ENCODE results near the gene DYNLT4. TPM values are rescaled to one million over a fixed set of nuclear protein-coding genes. Genes with fewer than 3 reads are reported as not detected.
A peak's percentile ranks its signal among the peaks of the same experiment; 100 is the strongest.
"Not testable (repeated sequence)": the region's sequence is repeated elsewhere in the genome, so short reads cannot be mapped to it uniquely, and the experiment has no call there.

Gene DYNLT4
- total RNA-seq, 2 experiments from 2014 or later: 1.8 to 2.3 TPM

- Mint-ChIP-seq H3K4me3 (no peak overlapping the region), H3K9me3 (ENCODE audit: insufficient read depth) (no peaks in the 10 kb centered on the region), H3K4me1 (ENCODE audit: low read depth) (peaks cover 10% of the 10 kb centered on the region), H3K36me3 (ENCODE audit: low read depth) (no peaks in the 10 kb centered on the region), H3K27me3 (ENCODE audit: low read depth) (no peaks in the 10 kb centered on the region), H3K27ac (no peak overlapping the region)
- ATAC-seq (no peak), DNase-seq (no peak)
- ChIA-PET POLR2A (interaction anchor here (0.9 to 16.3 kb wide), 5 partner anchors 8 to 100 kb away, joined by 3 to 564 read pairs (median 5); partner anchors contain the start of genes PLK3 and RNU5D-1), CTCF (interaction anchor here (1.1 to 2.2 kb wide), 2 partner anchors 8 to 34 kb away, joined by 4 to 9 read pairs; no protein-coding TSS in a partner anchor)
Observed at GRCh38 chr1:44827197-44828002, 20.2 kb upstream of the DYNLT4 start.

- no peak for DNase-seq
- Mint-ChIP-seq H3K36me3 (ENCODE audit: low read depth) (no peaks in the 10 kb centered on the region), H3K27ac (no peak overlapping the region), H3K27me3 (ENCODE audit: low read depth) (no peaks in the 10 kb centered on the region), H3K4me1 (ENCODE audit: low read depth) (peaks cover 15% of the 10 kb centered on the region), H3K9me3 (ENCODE audit: insufficient read depth) (no peaks in the 10 kb centered on the region), H3K4me3 (no peak overlapping the region)
- POLR2A ChIA-PET: interaction anchor here (0.9 to 16.3 kb wide), 5 partner anchors 7 to 99 kb away, joined by 3 to 564 read pairs (median 5); partner anchors contain the start of genes PLK3 and RNU5D-1
- ATAC-seq: no peak
- CTCF ChIA-PET: interaction anchor here (1.1 to 2.2 kb wide), 2 partner anchors 9 to 33 kb away, joined by 4 to 9 read pairs; no protein-coding TSS in a partner anchor
Observed at GRCh38 chr1:44826375-44827196, 19.4 kb upstream of the DYNLT4 start.

- ChIA-PET CTCF (interaction anchor here (1.6 kb wide), 1 partner anchor 13 kb away, joined by 3 read pairs; no protein-coding TSS in a partner anchor), POLR2A (interaction anchor here (0.6 to 16.3 kb wide), 4 partner anchors 20 to 97 kb away, joined by 3 to 713 read pairs (median 284); partner anchors contain the start of genes BEST4, BTBD19, DYNLT4 and PLK3)
- not testable (repeated sequence) for H3K36me3 Mint-ChIP-seq (ENCODE audit: low read depth); H3K27me3 Mint-ChIP-seq (ENCODE audit: low read depth); H3K27ac Mint-ChIP-seq; H3K4me3 Mint-ChIP-seq; DNase-seq; H3K9me3 Mint-ChIP-seq (ENCODE audit: insufficient read depth); ATAC-seq
- H3K4me1 Mint-ChIP-seq (ENCODE audit: low read depth): peaks cover 33% of the 10 kb centered on the region
Observed at GRCh38 chr1:44824392-44824791, 17.2 kb upstream of the DYNLT4 start.

GRCh38 chr1:44822981-44823451 lies 15.9 kb upstream of the DYNLT4 start:
- ATAC-seq (no peak), DNase-seq (no peak)
- no peaks in the 10 kb centered on the region for H3K36me3 Mint-ChIP-seq (ENCODE audit: low read depth)
- peaks cover 43% of the 10 kb centered on the region for H3K4me1 Mint-ChIP-seq (ENCODE audit: low read depth)
- ChIA-PET CTCF (interaction anchor here (1.6 to 2.8 kb wide), 4 partner anchors 23 to 189 kb away, joined by 5 to 10 read pairs (median 8); partner anchors contain the start of genes HECTD3, PLK3 and UROD), POLR2A (interaction anchor here (1.0 to 16.3 kb wide), 5 partner anchors 19 to 188 kb away, joined by 3 to 713 read pairs (median 115); partner anchors contain the start of genes BEST4, BTBD19, DYNLT4 and HECTD3)
- no peak overlapping the region for H3K4me3 Mint-ChIP-seq
- no peaks in the 10 kb centered on the region for H3K27me3 Mint-ChIP-seq (ENCODE audit: low read depth)
- H3K9me3 Mint-ChIP-seq (ENCODE audit: insufficient read depth): no peaks in the 10 kb centered on the region
- H3K27ac Mint-ChIP-seq: peak overlapping the region; percentile 30

- DNase-seq (no peak), ATAC-seq (no peak)
- Mint-ChIP-seq H3K9me3 (ENCODE audit: insufficient read depth) (no peaks in the 10 kb centered on the region), H3K4me1 (ENCODE audit: low read depth) (peaks cover 48% of the 10 kb centered on the region), H3K36me3 (ENCODE audit: low read depth) (no peaks in the 10 kb centered on the region), H3K27me3 (ENCODE audit: low read depth) (no peaks in the 10 kb centered on the region), H3K27ac (no peak overlapping the region), H3K4me3 (no peak overlapping the region)
- ChIA-PET CTCF (interaction anchor here (0.8 to 2.8 kb wide), 9 partner anchors 9 to 481 kb away, joined by 3 to 10 read pairs (median 5); partner anchors contain the start of genes HECTD3, PLK3 and UROD), POLR2A (interaction anchor here (0.6 to 16.3 kb wide), 7 partner anchors 8 to 189 kb away, joined by 5 to 713 read pairs (median 40); partner anchors contain the start of genes BEST4, BTBD19, DYNLT4 and HECTD3)
Observed at GRCh38 chr1:44822131-44822701, 15.1 kb upstream of the DYNLT4 start.

- Mint-ChIP-seq H3K9me3 (ENCODE audit: insufficient read depth) (no peaks in the 10 kb centered on the region), H3K27me3 (ENCODE audit: low read depth) (no peaks in the 10 kb centered on the region), H3K36me3 (ENCODE audit: low read depth) (no peaks in the 10 kb centered on the region), H3K4me3 (peak overlapping the region; percentile 92), H3K27ac (peak overlapping the region; percentile 100), H3K4me1 (ENCODE audit: low read depth) (peaks cover 47% of the 10 kb centered on the region)
- DNase-seq (no peak), ATAC-seq (no peak)
- ChIA-PET POLR2A (interaction anchor here (0.6 to 16.3 kb wide), 11 partner anchors 8 to 190 kb away, joined by 4 to 713 read pairs (median 31); partner anchors contain the start of genes BEST4, BTBD19, DYNLT4 and HECTD3), CTCF (interaction anchor here (1.0 to 4.8 kb wide), 10 partner anchors 10 to 191 kb away, joined by 3 to 46 read pairs (median 6); partner anchors contain the start of genes HECTD3, PLK3 and UROD)
Observed at GRCh38 chr1:44821240-44821715, 14.1 kb upstream of the DYNLT4 start.

GRCh38 chr1:44820328-44821239 lies 13.4 kb upstream of the DYNLT4 start:
- Mint-ChIP-seq H3K36me3 (ENCODE audit: low read depth) (peaks cover 4% of the 10 kb centered on the region), H3K27ac (peak overlapping the region; percentile 100), H3K4me1 (ENCODE audit: low read depth) (peaks cover 45% of the 10 kb centered on the region), H3K4me3 (peak overlapping the region; percentile 92), H3K9me3 (ENCODE audit: insufficient read depth) (no peaks in the 10 kb centered on the region), H3K27me3 (ENCODE audit: low read depth) (no peaks in the 10 kb centered on the region)
- ATAC-seq: no peak
- ChIA-PET POLR2A (interaction anchor here (0.7 to 16.3 kb wide), 14 partner anchors 7 to 670 kb away, joined by 3 to 713 read pairs (median 22); partner anchors contain the start of genes BEST4, BTBD19, DYNLT4 and HECTD3), CTCF (interaction anchor here (0.8 to 4.8 kb wide), 8 partner anchors 10 to 191 kb away, joined by 3 to 46 read pairs (median 6); partner anchors contain the start of genes HECTD3, PLK3, RNU5D-1 and UROD)
- no peak for DNase-seq

GRCh38 chr1:44819608-44820327 lies 12.6 kb upstream of the DYNLT4 start:
- Mint-ChIP-seq H3K9me3 (ENCODE audit: insufficient read depth) (no peaks in the 10 kb centered on the region), H3K27ac (peak overlapping the region; percentile 100), H3K4me3 (peak overlapping the region; percentile 92), H3K27me3 (ENCODE audit: low read depth) (no peaks in the 10 kb centered on the region), H3K4me1 (ENCODE audit: low read depth) (peaks cover 51% of the 10 kb centered on the region), H3K36me3 (ENCODE audit: low read depth) (peaks cover 10% of the 10 kb centered on the region)
- CTCF ChIA-PET: interaction anchor here (0.7 to 4.8 kb wide), 17 partner anchors 10 to 192 kb away, joined by 3 to 46 read pairs (median 4); partner anchors contain the start of genes HECTD3, PLK3, RNU5D-1 and UROD
- ATAC-seq (peak; percentile 92), DNase-seq (peak; percentile 92)
- POLR2A ChIA-PET: interaction anchor here (0.6 to 16.3 kb wide), 43 partner anchors 8 to 765 kb away, joined by 3 to 713 read pairs (median 5); partner anchors contain the start of genes BEST4, BTBD19, DYNLT4 and EIF2B3

- Mint-ChIP-seq H3K4me1 (ENCODE audit: low read depth) (peaks cover 55% of the 10 kb centered on the region), H3K9me3 (ENCODE audit: insufficient read depth) (no peaks in the 10 kb centered on the region), H3K36me3 (ENCODE audit: low read depth) (peaks cover 11% of the 10 kb centered on the region), H3K27ac (peak overlapping the region; percentile 100), H3K27me3 (ENCODE audit: low read depth) (no peaks in the 10 kb centered on the region), H3K4me3 (peak overlapping the region; percentile 92)
- DNase-seq (no peak), ATAC-seq (no peak)
- ChIA-PET CTCF (interaction anchor here (0.7 to 4.8 kb wide), 15 partner anchors 9 to 191 kb away, joined by 3 to 46 read pairs (median 4); partner anchors contain the start of genes DYNLT4, PLK3 and RNU5D-1), POLR2A (interaction anchor here (0.6 to 16.3 kb wide), 39 partner anchors 8 to 766 kb away, joined by 3 to 713 read pairs (median 5); partner anchors contain the start of genes BEST4, BTBD19, DYNLT4 and EIF2B3)
Observed at GRCh38 chr1:44819196-44819607, 12.1 kb upstream of the DYNLT4 start.
